Measurements from ENCODE around the gene NHS. TPM values are rescaled to one million over a fixed set of nuclear protein-coding genes. Genes with fewer than 3 reads are reported as not detected.

Gene NHS
- polyA plus RNA-seq, 2 of the 4 experiments (the other 2 are of a cell fraction): 3.6 to 5.0 TPM

GRCh38 chrX:17563076-17563475, 188.1 kb downstream of the NHS start (continued):
- TF ChIP-seq HOXA7 (CRISPR knock-in tag; IDR thresholded peaks at IDR 0.05): no peak
- TF ChIP-seq KDM5A (IDR thresholded peaks at IDR 0.05): no peak
- no peak for TF ChIP-seq RARB (CRISPR knock-in tag; IDR thresholded peaks at IDR 0.05)
- TF ChIP-seq ZC3H11A (IDR thresholded peaks at IDR 0.05): no peak
- TF ChIP-seq FOSL2 (IDR thresholded peaks at IDR 0.05): no peak
- TF ChIP-seq FOSL2 (CRISPR knock-in tag; IDR thresholded peaks at IDR 0.05): no peak

- POLR2A ChIA-PET: no interaction called here
- Histone ChIP-seq H3K27ac (peak overlapping the region in 1 of 2 experiments; percentile 54; a peak in 1 of 6 replicates), H3K4me2 (no peak overlapping the region), H3K4me1 (peaks cover 51% of the 10 kb centered on the region), H3K9me3 (no peaks in the 10 kb centered on the region), H3K4me3 (no peak overlapping the region)
- CTCF ChIA-PET: no interaction called here
- ATAC-seq (no peak), DNase-seq (ENCODE audit: low read depth in 1 of 2, low spot score in 1 of 2) (no peak), FAIRE-seq (no peak)
- 56% methylated on average over 4 of the region's 4 CpGs for WGBS (ENCODE audit: missing lambda C conversion rate)
- no peak for TF ChIP-seq RARB (CRISPR knock-in tag; IDR thresholded peaks at IDR 0.05)
Measured at GRCh38 chrX:17563515-17563914, 188.5 kb downstream of the NHS start.

GRCh38 chrX:17564689-17565409, 189.8 kb downstream of the NHS start:
- H3K27ac ChIP-seq: 0 out of 6 replicates have a peak overlapping the region, but pooled peaks of 1 of the 2 experiments have one; percentile 46
- FAIRE-seq (no peak), DNase-seq (ENCODE audit: low read depth in 1 of 2, low spot score in 1 of 2) (no peak), ATAC-seq (no peak)
- no peaks in the 10 kb centered on the region for H3K9me3 ChIP-seq
- POLR2A ChIA-PET: no interaction called here
- peak overlapping the region; percentile 12; the same call in 1 of the 3 replicates for H3K4me2 ChIP-seq
- H3K4me3 ChIP-seq: no peak overlapping the region
- WGBS (ENCODE audit: missing lambda C conversion rate): 71% methylated on average over 6 of the region's 7 CpGs
- peaks cover 40% of the 10 kb centered on the region for H3K4me1 ChIP-seq
- CTCF ChIA-PET: no interaction called here
- TF ChIP-seq TP53 (CRISPR knock-in tag; IDR thresholded peaks at IDR 0.05) (no peak), CEBPB (IDR thresholded peaks at IDR 0.05) (peak in 1 of 2 experiments; percentile 37; a peak in 1 of 4 replicates)

- 79% methylated on average over 4 of the region's 4 CpGs for WGBS (ENCODE audit: missing lambda C conversion rate)
- Histone ChIP-seq H3K4me1 (peaks cover 30% of the 10 kb centered on the region), H3K27ac (peak overlapping the region in 1 of 2 experiments; percentile 16; a peak in 1 of 6 replicates), H3K4me2 (no peak overlapping the region), H3K9me3 (no peaks in the 10 kb centered on the region), H3K4me3 (no peak overlapping the region)
- no peak for TF ChIP-seq SREBF2 (IDR thresholded peaks at IDR 0.05)
- TF ChIP-seq RFX5 (IDR thresholded peaks at IDR 0.05): no peak
- TF ChIP-seq KDM1A (IDR thresholded peaks at IDR 0.05; ENCODE audit: low read depth): no peak
- TF ChIP-seq GATA3 (IDR thresholded peaks at IDR 0.05; ENCODE audit: borderline replicate concordance): no peak
- TF ChIP-seq BHLHE40 (IDR thresholded peaks at IDR 0.05; ENCODE audit: low read depth, low read length): no peak
- no peak for TF ChIP-seq HDAC2 (IDR thresholded peaks at IDR 0.05)
- TF ChIP-seq NR3C1 (IDR thresholded peaks at IDR 0.05): no peak
- TF ChIP-seq EHMT2 (IDR thresholded peaks at IDR 0.05; ENCODE audit: low read depth): no peak
- TF ChIP-seq FOXS1 (CRISPR knock-in tag; IDR thresholded peaks at IDR 0.05): no peak
- no peak for TF ChIP-seq HOXA7 (CRISPR knock-in tag; IDR thresholded peaks at IDR 0.05)
- TF ChIP-seq BCL3 (IDR thresholded peaks at IDR 0.05): no peak
- no peak for TF ChIP-seq KDM5A (IDR thresholded peaks at IDR 0.05)
- no peak for TF ChIP-seq CBX2 (IDR thresholded peaks at IDR 0.05; ENCODE audit: borderline replicate concordance, low read depth)
- TF ChIP-seq RARB (CRISPR knock-in tag; IDR thresholded peaks at IDR 0.05): no peak
- no peak for TF ChIP-seq PHF8 (IDR thresholded peaks at IDR 0.05; ENCODE audit: borderline replicate concordance, low read depth)
- DNase-seq (ENCODE audit: low read depth in 1 of 2, low spot score in 1 of 2) (no peak), FAIRE-seq (no peak), ATAC-seq (no peak)
- POLR2A ChIA-PET: no interaction called here
- CTCF ChIA-PET: interaction anchor here (0.8 to 1.5 kb wide), 4 partner anchors 12 to 72 kb away, joined by 3 to 4 read pairs (median 3); no protein-coding TSS in a partner anchor
Measured at GRCh38 chrX:17566740-17567139, 191.7 kb downstream of the NHS start.

All from A549 (cell line).